Vagina (tissue), 2 donors: ENCODE measurements around the gene SPON1.

ENCODE experiments used
- CTCF ChIP-seq, 3 experiments: fragments of 450-650 bp in 2 of 3; fragments of 200-600 bp in 1 of 3; sonication (generic) in 1 of 3; IDR thresholded peaks; one replicate each; pipeline ENCODE4 v1.5.1; 2017 to 2019; ENCODE audit warnings: antibody characterized with exemption in 3 of 3, mild to moderate bottlenecking in 2 of 3, moderate library complexity in 2 of 3
- POLR2A ChIP-seq, 2 donors: fragments of 450-650 bp; IDR thresholded peaks; one replicate each; pipeline ENCODE4 v1.6.1; 2017; ENCODE audit warnings: antibody characterized with exemption in 2 of 2, mild to moderate bottlenecking in 2 of 2, moderate library complexity in 2 of 2

- TF ChIP-seq CTCF (IDR thresholded peaks at IDR 0.05) (no peak), POLR2A (IDR thresholded peaks at IDR 0.05) (no peak)
Measured at GRCh38 chr11:14251754-14252153, 289.2 kb downstream of the SPON1 start.
